HG03097 (cell line): Measurements from ENCODE around the gene HMCES.

Experiments
- ATAC-seq: cut with Tn5 transposase; IDR thresholded peaks from one replicate; pipeline ENCODE4 v1.9.1; 2021; ENCODE audit not compliant: unreplicated experiment, low FRiP score

Gene HMCES

DNA sequence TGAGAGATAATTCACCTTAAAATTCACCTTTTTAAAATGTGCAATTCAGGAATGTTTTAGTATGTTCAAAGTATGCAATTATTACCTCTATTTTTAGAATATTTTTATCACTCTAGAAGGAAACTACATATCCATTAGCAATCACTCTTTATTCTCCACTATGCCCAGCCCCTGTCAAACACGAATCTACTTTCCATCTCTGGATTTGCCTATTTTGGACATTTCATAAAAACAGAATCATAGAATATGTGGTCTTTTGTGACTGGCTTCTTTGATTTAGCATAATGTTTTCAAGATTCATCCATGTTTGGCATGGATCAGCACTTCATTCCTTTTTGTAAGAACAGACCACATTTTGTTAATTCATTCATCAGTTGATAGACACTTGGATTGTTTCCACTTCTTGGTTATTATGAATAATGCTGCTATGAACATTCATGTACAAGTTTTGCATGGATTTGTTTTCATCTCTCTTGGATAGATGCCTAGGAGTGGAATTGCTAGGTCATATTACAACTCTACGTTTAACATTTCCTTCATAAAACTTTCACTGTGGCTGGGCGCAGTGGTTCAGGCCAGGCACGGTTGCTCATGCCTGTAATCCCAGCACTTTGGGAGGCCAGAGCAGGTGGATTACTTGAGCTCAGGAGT, 12.7 kb downstream of the HMCES start:
- ATAC-seq = no peak

GRCh38 chr3:129295286-129295685, 16.6 kb downstream of the HMCES start:
- no peak for ATAC-seq

DNA sequence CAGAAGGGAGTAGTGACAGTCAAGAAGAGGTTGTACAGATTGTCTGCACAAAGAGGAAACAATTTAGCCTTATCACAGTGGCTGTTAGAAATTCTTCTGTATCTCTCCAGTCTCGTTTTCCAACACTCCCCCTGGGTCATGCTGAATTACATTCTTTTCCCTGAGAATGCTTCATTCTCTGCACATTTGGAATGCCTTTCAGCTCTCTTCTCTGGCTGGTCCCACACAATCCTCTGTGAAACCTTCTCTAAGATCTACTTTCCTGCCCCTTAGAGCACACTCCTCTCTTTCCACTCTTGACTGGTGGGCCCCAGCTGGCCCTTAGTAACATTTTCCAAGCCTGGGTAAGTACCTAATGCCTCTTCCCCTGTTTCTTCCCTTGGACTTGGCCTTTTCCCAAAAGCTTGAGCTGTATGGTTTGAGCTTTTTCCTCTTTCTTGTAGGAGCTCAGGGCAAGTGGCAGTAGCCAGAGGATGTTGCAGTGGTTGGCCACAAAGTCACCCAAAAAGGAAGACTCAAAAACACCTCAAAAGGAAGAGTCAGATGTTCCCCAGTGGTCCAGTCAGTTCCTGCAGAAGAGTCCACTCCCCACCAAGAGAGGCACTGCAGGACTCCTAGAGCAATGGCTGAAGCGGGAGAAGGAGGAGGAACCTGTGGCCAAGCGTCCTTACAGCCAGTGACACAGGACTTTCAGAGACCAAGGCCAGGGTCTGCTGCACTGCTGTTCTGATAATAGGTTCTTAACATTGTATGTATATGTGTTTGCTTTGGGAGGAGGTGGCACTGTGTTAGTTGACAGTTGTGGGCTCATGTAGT, 25.7 kb downstream of the HMCES start:
- ATAC-seq = no peak

DNA sequence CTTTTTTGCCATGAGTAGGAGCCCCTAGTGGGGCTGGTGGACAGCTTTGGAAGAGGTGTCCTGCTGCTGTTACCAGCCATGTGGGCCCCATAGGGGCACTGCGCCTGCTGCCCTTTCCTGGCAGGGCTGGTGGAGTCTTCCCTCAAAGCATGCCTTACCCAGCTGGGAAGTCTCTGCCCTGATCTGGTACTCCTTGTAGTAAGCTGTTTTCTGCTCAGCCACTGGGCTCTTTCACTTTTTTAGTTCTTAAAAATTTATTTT, 26.2 kb downstream of the HMCES start:
- ATAC-seq = no peak

GRCh38 chr3:129305592-129306091, 27.0 kb downstream of the HMCES start:
- no peak for ATAC-seq

DNA sequence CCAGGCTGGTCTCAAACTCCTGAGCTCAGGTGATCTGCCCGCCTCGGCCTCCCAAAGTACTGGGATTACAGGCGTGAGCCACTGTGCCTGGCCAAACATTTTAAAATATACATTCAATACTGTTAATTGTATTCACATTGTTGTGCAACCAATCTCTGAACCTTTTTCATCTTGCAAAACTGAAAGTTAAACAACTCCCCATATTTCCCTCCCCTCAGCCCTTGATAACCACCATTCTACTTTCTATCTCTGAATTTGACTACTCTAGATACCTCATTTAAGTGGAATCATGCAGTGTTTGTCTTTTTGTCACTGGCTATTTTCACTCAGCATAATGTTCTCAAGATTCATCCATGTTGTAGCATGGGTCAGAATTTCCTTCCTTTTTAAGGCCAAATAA, 30.0 kb downstream of the HMCES start:
- no peak for ATAC-seq

DNA sequence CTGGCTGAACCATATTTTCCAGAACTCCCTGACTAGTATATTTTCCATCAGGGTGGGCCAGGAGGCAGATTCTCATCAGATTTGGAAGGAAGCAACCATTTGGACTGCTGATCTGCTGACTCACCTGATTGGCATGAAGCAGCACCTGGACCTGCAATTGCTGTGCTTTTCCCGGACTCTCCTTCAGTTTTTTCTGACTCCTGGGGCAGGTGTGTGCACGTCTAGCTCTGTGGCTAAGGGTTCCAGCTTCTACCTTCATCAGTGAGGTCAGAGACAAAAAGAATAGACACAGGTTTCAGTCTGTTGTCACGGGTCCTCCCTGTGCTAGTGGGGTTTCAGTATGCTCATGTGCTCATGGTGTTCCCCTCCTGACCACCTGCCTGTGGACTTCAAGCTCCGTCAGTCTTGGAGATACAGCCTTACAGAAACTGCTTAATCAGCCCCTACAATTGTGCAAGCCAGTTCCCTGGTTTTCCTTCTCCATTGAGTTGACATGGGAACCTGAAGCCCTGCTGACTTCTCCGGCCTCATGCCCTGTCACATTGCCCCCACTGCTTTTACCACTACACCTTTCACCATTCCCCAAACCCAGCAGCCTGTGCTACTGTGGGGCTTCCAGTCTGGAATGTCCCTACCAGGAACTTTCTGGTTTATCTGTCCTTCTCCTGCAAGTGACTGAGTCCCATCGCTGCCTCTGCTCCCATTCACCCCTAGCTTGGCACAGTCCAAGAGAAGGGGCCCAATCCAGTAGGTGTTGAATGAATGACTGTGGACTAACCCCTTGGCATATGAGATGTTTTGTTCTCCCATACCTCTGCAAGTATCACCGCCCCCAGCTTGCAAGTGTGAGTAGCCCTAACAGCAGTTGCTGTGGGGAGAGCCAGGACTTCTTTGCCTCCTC, 31.7 kb downstream of the HMCES start:
- no peak for ATAC-seq

DNA sequence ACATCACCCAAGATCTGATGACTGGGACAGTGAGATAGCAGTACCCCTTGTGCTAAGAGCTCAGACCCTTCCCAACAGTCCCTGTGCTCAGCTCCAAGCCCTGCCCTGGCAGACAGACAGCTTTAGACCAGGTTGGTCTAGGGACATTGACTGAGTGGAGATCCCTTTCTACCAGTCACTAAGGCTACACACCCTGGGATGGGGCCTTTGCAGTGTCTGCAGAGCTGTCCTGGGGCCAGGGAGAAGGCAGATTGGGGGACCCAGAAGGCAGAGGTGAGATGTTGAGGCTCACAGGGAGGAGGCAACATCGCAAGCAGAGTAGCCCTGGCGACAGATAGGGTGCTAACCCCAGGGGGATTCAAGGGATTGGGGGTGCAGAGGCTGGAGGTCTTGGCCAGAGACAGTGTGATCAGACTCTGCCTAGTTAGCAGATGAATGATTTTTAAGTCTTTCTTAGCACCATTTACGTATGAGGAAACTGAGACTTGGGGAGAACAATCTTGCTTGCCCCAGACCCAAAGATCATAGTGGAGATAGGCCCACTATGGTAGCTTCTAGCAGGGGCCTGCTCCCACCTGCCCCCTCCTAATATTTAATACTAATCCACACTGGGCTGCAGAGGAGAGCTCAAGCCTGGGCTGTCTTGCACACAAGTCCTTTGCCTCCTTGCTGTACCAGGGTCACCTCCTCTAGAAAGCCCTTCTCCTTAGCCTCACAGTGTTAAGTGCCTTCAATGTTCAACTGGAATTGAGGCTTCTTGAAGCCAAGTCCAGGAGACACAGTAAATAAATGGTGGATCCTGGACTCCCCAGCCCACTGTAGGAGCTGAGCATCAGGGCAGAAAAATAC, 32.6 kb downstream of the HMCES start:
- no peak for ATAC-seq

DNA sequence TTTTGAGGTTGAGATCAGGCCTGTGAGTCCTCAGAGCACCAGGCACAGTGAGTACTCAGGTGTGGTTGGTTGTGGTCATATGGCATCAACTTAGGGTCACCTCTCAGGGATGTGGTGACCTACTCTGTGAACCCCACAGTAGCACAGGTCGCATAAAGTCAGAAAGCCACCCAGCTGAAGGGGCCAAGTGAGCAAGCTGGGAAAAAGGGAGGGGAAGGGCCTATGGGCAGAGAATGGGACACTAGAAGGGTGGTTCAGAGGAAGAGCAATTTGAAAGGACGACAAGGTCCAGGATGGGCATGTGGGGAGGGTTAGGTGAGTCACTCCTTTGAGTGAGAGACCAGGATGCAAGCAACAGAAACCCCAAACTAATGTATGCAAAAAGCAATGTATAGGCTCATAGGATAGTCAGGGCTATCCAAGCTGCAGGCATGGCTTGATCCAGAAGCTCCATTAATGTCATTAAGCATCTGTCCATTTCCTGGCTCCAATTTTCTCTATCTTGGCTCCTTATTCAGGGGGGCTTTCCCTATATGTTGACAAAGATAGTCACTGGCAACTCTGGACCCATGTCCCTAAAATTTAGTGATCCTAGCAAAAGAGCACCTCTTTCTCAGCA, 33.5 kb downstream of the HMCES start:
- no peak for ATAC-seq

- no peak for ATAC-seq
Measured at GRCh38 chr3:129312671-129313414, 34.2 kb downstream of the HMCES start.

DNA sequence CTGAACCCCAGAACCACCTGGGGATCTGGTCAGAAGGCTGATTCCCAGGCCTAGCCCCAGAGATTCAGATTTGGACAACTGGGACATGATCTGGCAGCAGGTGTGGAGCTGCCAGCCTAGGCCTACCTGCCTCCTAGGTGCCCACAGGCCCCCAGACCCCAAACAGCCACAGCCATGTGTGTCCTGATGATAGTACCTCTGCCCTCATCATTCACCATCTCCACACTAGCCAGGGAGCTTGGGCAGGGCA, 34.7 kb downstream of the HMCES start:
- no peak for ATAC-seq

- no peak for ATAC-seq
Measured at GRCh38 chr3:129313665-129314385, 35.2 kb downstream of the HMCES start.

GRCh38 chr3:129314386-129315222, 35.9 kb downstream of the HMCES start:
- no peak for ATAC-seq

DNA sequence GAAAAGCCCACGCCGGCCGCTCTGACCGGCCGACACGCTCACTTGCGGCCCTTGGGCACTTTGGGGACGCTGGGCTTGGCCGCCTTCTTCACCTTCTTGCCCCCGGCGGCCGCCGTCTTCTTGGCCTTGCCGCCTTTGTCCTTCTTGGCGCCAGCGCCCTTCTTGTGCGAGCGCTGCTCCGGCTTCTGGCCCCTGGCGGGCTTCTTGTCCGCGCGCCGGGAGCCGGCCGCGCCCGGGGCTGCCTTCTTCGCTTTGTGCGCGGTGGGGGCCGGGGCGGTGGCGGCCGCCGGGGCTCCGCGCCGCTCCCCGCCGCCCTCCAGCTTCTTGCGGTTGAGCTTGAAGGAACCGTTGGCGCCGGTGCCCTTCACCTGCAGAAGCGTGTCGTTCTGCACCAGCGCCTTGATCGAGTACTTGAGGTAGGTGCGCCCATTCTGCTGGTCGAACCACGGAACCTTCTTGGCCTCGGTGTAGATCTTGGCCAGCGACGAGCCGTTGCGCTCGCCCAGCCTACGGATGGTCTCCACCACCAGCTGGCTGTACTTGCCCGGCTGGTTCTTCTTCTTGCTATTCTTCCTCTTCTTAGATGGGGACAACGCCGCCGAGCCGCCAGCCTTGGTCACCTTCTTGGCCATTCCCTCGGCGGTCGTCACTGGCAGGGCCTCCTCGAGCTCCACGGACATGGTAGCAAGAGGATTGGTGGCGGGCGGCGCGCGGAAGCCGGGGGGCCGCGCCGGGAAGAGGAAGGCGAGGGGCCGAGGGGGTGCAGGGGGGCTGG, 36.7 kb downstream of the HMCES start:
- ATAC-seq = no peak

- ATAC-seq = no peak
Measured at GRCh38 chr3:129315998-129316247, 37.3 kb downstream of the HMCES start.

DNA sequence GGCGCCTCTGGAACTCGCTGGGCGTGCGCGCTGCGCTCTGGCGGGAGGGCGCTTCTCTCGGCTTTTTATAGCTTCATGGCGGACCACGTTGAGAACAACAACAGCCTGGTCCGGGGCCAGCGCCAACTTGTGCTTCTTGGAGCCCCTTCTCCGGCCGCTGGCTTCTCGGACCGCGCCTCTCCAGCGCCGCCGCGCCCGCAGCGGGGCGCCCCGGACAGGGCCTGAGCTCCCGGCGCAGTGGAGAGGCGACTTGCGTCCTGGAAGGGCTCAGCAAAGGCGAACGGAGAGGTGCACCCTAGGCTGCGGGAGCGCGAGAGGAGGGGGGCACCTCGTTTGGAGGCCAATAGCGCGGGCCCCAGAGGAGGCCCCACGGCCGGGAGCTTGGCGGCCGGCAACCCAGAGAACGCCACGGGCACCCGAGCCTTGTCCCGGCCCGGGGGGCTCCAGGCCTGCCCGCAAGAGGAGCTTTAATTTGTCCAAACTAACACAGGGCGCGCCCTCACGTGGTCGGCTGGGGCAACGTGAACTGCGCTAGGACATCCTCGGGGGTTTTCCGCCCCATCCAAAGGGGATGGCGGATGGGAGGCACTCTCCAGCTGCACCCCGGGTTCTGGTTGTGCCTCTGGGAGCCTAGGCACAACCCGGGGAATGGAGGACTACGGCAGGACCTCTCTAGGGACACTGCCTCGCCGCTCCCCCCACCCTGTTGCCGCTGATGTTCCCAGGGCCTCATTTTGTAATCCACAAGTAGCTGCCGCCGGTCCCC, 37.8 kb downstream of the HMCES start:
- no peak for ATAC-seq
